ENCODE data around the gene SLC22A16. TPM values are rescaled to one million over a fixed set of nuclear protein-coding genes. Genes with fewer than 3 reads are reported as not detected.
"Not testable (repeated sequence)": the region's sequence is repeated elsewhere in the genome, so short reads cannot be mapped to it uniquely, and the experiment has no call there.

Gene SLC22A16
- total RNA-seq, 1 donor from 2014 or later: not detected

DNA sequence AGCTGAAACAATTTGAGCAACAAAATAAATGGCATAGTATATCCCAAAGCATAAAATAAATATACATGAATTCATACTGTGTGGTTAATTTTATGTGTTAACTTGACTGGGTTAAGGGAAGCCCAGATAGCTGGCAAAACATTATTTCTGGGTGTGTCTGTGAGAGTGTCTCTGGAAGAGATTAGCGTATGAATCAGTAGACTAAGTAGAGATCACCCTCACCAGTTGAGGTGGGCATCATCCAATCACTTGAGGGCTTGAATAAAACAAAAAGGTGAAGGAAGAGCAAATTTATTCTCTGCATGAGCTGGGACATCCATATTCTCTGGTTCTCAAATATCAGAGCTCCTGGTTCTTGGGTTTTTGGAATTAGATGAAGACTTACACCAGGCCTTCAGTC lies 17.9 kb downstream of the SLC22A16 start:
- Histone ChIP-seq H3K9me3 (peaks cover 7 to 17% of the 10 kb centered on the region in 2 donors), H3K4me1 (no peaks in the 10 kb centered on the region), H3K27me3 (no peaks in the 10 kb centered on the region), H3K27ac (no peak overlapping the region), H3K4me3 (no peak overlapping the region), H3K36me3 (no peaks in the 10 kb centered on the region)
- intact Hi-C loops (cut with DNase I): no loop called here
- DNase-seq (ENCODE audit: low spot score in 2 of 2): no peak
- TF ChIP-seq, protein P1, sequence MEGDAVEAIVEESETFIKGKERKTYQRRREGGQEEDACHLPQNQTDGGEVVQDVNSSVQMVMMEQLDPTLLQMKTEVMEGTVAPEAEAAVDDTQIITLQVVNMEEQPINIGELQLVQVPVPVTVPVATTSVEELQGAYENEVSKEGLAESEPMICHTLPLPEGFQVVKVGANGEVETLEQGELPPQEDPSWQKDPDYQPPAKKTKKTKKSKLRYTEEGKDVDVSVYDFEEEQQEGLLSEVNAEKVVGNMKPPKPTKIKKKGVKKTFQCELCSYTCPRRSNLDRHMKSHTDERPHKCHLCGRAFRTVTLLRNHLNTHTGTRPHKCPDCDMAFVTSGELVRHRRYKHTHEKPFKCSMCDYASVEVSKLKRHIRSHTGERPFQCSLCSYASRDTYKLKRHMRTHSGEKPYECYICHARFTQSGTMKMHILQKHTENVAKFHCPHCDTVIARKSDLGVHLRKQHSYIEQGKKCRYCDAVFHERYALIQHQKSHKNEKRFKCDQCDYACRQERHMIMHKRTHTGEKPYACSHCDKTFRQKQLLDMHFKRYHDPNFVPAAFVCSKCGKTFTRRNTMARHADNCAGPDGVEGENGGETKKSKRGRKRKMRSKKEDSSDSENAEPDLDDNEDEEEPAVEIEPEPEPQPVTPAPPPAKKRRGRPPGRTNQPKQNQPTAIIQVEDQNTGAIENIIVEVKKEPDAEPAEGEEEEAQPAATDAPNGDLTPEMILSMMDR (IDR thresholded peaks at IDR 0.05): no peak

DNA sequence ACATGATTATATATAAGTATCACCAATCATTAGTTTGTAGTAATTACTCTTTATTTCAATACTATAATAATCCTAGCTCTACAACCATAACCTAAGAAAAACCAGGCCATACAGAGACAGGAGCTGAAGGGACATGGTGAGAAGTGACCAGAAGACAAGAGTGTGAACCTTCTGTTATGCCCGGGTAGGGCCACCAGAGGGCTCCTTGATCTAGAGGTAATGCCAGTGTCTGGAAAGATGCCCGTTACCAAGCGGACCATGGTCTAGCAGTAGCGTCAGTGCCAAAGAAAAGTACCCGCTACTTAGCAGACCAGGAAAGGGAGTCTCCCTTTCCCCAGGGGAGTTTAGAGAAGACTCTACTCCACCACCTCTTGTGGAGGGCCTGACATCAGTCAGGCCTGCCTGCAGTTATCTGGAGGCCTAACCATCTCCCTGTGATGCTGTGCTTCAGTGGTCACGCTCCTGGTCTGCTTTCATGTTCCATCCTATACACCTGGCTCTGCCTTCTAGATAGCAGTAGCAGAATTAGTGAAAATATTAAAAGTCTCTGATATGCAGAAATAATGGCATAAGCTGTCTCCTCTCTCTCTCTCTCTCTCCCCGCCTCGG lies 18.7 kb downstream of the SLC22A16 start:
- H3K4me1 ChIP-seq; H3K27me3 ChIP-seq; H3K9me3 ChIP-seq; H3K27ac ChIP-seq; H3K4me3 ChIP-seq; intact Hi-C loops (cut with DNase I); DNase-seq (ENCODE audit: low spot score in 2 of 2); H3K36me3 ChIP-seq: not testable (repeated sequence)
- TF ChIP-seq, protein P1 (IDR thresholded peaks at IDR 0.05): peak in 1 of 3 experiments; percentile 5

DNA sequence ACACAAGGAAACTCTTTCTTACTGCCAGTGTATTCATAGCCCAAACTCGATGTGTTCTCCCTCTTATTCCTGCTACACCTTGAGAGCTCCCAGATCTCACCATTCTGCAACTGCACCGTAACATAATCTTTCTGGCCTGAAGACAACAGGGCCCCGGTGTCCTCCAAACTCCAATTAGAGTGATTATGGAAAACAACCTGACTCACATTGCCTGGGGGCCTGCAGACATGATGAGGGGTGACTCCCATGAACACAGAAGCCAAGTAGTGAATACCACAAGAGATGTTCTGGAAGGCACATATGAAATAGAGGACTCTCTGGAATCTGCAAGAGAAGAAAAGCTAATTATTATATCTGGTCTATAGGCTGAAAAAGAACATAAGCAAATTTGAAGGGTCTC lies 19.7 kb downstream of the SLC22A16 start:
- no peak for DNase-seq (ENCODE audit: low spot score in 2 of 2)
- no peaks in the 10 kb centered on the region for H3K27me3 ChIP-seq
- H3K4me1 ChIP-seq: no peaks in the 10 kb centered on the region
- TF ChIP-seq, protein P1 (IDR thresholded peaks at IDR 0.05): no peak
- H3K4me3 ChIP-seq: no peak overlapping the region
- H3K27ac ChIP-seq: no peak overlapping the region
- H3K36me3 ChIP-seq: no peaks in the 10 kb centered on the region
- intact Hi-C loops (cut with DNase I): no loop called here
- no peaks in the 10 kb centered on the region for H3K9me3 ChIP-seq

DNA sequence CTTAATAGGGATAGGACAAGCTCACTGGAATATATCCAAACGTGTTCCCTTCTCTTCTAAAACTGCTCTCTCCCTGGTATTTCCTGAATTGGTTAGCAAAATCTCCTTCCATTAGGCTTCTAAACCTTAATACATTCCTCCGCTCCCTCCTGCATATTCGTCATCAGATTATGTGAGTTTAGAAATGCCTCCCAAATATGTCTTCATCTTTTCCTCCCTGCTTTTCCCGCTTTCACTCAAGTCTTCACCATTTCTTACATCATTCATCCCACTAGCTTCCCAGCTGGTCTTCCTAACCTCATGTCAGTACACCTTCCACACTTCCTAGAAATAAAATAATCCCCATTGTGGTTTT lies 26.9 kb downstream of the SLC22A16 start:
- Histone ChIP-seq H3K4me1 (no peaks in the 10 kb centered on the region), H3K27ac (no peak overlapping the region), H3K36me3 (no peaks in the 10 kb centered on the region), H3K27me3 (no peaks in the 10 kb centered on the region), H3K9me3 (no peaks in the 10 kb centered on the region), H3K4me3 (no peak overlapping the region)
- intact Hi-C loops (cut with DNase I): no loop called here
- no peak for DNase-seq (ENCODE audit: low spot score in 2 of 2)
- TF ChIP-seq, protein P1 (IDR thresholded peaks at IDR 0.05): no peak

DNA sequence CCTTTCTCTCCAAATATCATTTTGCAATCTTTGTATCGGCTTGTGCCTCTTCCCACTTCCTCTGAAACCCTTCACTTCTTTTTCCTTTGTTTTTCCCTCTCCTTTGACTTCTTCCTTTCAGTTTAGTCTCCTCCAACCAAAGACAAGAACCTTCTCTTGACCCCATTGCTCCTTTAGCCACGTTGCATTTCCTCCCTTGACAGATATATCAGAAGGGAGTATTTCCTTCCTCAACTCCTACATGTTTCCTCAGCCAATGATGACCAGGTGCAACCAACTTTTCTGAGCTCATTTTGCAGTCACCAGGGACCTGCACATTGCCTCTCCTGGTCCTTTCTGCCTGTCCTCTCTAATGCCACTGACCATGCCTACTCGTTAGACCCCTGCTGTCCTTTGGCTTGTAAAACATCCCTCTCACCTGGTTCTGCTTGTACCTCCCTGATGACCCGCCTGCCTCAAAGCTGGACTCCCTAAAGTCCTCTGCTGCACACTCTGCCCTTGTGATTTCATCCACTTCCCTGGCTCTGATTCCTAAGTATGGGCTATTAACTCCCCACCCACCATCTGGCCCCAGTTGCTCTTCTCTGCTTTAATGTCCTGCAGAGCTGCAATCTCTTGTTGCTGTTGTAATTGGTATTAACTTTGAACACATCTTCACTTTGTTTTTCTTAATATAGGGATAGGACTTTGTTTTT lies 27.4 kb downstream of the SLC22A16 start:
- H3K4me1 ChIP-seq: no peaks in the 10 kb centered on the region
- H3K27me3 ChIP-seq: no peaks in the 10 kb centered on the region
- intact Hi-C loops (cut with DNase I): no loop called here
- no peak overlapping the region for H3K4me3 ChIP-seq
- no peaks in the 10 kb centered on the region for H3K36me3 ChIP-seq
- no peak for DNase-seq (ENCODE audit: low spot score in 2 of 2)
- TF ChIP-seq, protein P1 (IDR thresholded peaks at IDR 0.05): no peak
- H3K9me3 ChIP-seq: no peaks in the 10 kb centered on the region
- no peak overlapping the region for H3K27ac ChIP-seq
